GM12892 (cell line): ENCODE results near the gene CEP72.

Experiments
- POLR2A ChIP-seq: IDR thresholded peaks from 2 replicates; pipeline ENCODE4 v1.6.1; 2011; ENCODE audit warnings: low read depth, low read length, control low read depth
- POLR2AphosphoS5 ChIP-seq: IDR thresholded peaks from 2 replicates; pipeline ENCODE4 v1.6.1; 2011; ENCODE audit warnings: low read depth, low read length, control low read depth

GRCh38 chr5:600886-601541 lies 11.1 kb upstream of the CEP72 start:
- no peak for TF ChIP-seq POLR2A
- no peak for TF ChIP-seq POLR2AphosphoS5
